ENCODE measurements around the gene SLX4IP. TPM values are rescaled to one million over a fixed set of nuclear protein-coding genes. Genes with fewer than 3 reads are reported as not detected.
A peak's percentile ranks its signal among the peaks of the same experiment; 100 is the strongest.

Gene SLX4IP
- total and polyA plus RNA-seq, 2 of the 13 experiments (the other 11 are each of a cell fraction or from before 2014, with no cell fraction given) = 3.6 to 7.3 TPM

DNA sequence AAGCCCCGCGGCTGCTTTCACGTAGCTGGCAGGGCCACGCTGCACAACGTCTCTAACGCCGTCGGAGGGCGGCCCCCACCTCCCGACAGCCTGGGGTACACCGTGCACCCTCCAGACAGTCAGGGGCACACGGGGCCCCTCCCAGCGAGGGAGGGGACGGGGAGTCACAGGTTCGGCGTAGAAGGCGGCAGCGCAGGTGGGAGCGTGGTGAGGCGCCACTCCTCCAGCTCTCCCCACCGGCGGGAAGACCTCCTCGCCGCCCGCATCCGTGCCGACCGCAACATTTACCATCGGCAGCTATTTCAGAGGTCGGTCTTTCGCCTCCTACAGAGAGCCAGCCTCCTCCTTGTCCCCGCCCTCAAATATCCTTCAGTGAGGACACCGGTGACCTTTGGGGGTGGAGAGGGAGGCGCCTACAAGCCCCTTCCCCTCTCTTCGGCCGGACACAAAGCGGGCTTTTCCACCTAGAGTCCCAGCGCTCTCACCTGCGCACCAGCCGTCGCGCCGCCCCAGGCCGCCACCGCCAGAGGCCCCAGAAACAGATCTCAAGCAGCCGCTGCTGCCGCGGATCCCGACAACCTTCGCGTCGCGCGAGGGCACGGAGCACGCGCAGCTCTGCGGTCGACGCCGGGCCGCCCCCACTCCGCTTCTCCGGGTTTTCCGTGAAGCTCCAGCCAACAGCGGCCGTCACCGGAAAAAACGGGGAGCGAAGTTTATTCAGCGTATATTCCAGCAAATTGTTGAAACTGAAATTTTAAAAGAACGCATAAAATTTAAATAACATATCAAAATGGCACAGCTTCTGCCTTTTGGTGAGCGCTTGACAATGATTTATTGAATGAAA is 1.3 kb upstream of the SLX4IP start, which contains the start of gene MKKS (continued):
- TF ChIP-seq MBNL3 (CRISPR knock-in tag; conservative IDR thresholded peaks at IDR 0.05) (0 out of 2 replicates have a peak, but pooled peaks have one; percentile 82), ZNF790 (CRISPR knock-in tag; IDR thresholded peaks at IDR 0.05; ENCODE audit: borderline replicate concordance) (peak; percentile 94; the same call in 1 of the 2 replicates), ZNF781 (CRISPR knock-in tag; IDR thresholded peaks at IDR 0.05; ENCODE audit: borderline replicate concordance, not compliant biosample characterization) (peak; percentile 87), ZNF816 (CRISPR knock-in tag; IDR thresholded peaks at IDR 0.05; ENCODE audit: borderline replicate concordance) (no peak), RFX1 (IDR thresholded peaks at IDR 0.05) (no peak), ZFP1 (CRISPR knock-in tag; IDR thresholded peaks at IDR 0.05) (no peak; the same call in 1 of the 2 replicates), PHF8 (CRISPR knock-in tag; IDR thresholded peaks at IDR 0.05) (peak; percentile 95), SALL1 (CRISPR knock-in tag; IDR thresholded peaks at IDR 0.05) (peak; percentile 79), NCOA5 (CRISPR knock-in tag; IDR thresholded peaks at IDR 0.05) (no peak), ZNF460 (CRISPR knock-in tag; IDR thresholded peaks at IDR 0.05; ENCODE audit: borderline replicate concordance) (no peak; the same call in 1 of the 2 replicates), ZNF44 (CRISPR knock-in tag; IDR thresholded peaks at IDR 0.05) (no peak; the same call in 1 of the 2 replicates), MXD4 (CRISPR knock-in tag; IDR thresholded peaks at IDR 0.05) (peak; percentile 59; the same call in 1 of the 2 replicates), RCOR2 (CRISPR knock-in tag; IDR thresholded peaks at IDR 0.05) (no peak), ZBTB1 (CRISPR knock-in tag; IDR thresholded peaks at IDR 0.05; ENCODE audit: borderline replicate concordance) (no peak), GTF3A (CRISPR knock-in tag; conservative IDR thresholded peaks at IDR 0.05) (0 out of 2 replicates have a peak, but pooled peaks have one; percentile 31), ZBTB20 (CRISPR knock-in tag; IDR thresholded peaks at IDR 0.05; ENCODE audit: borderline replicate concordance, low read depth) (peak; percentile 80), NR2F6 (IDR thresholded peaks at IDR 0.05) (peak; percentile 70; the same call in 1 of the 2 replicates), NR2F6 (CRISPR knock-in tag; IDR thresholded peaks at IDR 0.05) (peak; percentile 79), TAF15 (IDR thresholded peaks at IDR 0.05; ENCODE audit: low read depth, low read length, poor library complexity, severe bottlenecking) (peak; percentile 48)
- TF ChIP-seq, protein P1, sequence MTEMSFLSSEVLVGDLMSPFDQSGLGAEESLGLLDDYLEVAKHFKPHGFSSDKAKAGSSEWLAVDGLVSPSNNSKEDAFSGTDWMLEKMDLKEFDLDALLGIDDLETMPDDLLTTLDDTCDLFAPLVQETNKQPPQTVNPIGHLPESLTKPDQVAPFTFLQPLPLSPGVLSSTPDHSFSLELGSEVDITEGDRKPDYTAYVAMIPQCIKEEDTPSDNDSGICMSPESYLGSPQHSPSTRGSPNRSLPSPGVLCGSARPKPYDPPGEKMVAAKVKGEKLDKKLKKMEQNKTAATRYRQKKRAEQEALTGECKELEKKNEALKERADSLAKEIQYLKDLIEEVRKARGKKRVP (CRISPR knock-in tag; IDR thresholded peaks at IDR 0.05) = peak in 1 of 2 experiments; percentile 73; a peak in 1 of 4 replicates
- TF ChIP-seq, protein P2, sequence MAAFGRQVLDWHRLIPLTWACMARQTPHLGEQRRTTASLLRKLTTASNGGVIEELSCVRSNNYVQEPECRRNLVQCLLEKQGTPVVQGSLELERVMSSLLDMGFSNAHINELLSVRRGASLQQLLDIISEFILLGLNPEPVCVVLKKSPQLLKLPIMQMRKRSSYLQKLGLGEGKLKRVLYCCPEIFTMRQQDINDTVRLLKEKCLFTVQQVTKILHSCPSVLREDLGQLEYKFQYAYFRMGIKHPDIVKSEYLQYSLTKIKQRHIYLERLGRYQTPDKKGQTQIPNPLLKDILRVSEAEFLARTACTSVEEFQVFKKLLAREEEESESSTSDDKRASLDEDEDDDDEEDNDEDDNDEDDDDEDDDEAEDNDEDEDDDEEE (CRISPR knock-in tag; IDR thresholded peaks at IDR 0.05) = peak; percentile 95
- TF ChIP-seq, protein P3, sequence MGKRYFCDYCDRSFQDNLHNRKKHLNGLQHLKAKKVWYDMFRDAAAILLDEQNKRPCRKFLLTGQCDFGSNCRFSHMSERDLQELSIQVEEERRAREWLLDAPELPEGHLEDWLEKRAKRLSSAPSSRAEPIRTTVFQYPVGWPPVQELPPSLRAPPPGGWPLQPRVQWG (CRISPR knock-in tag; IDR thresholded peaks at IDR 0.05; ENCODE audit: borderline replicate concordance, low read depth) = no peak
- TF ChIP-seq, protein P4, sequence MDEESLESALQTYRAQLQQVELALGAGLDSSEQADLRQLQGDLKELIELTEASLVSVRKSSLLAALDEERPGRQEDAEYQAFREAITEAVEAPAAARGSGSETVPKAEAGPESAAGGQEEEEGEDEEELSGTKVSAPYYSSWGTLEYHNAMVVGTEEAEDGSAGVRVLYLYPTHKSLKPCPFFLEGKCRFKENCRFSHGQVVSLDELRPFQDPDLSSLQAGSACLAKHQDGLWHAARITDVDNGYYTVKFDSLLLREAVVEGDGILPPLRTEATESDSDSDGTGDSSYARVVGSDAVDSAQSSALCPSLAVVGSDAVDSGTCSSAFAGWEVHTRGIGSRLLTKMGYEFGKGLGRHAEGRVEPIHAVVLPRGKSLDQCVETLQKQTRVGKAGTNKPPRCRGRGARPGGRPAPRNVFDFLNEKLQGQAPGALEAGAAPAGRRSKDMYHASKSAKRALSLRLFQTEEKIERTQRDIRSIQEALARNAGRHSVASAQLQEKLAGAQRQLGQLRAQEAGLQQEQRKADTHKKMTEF (CRISPR knock-in tag; IDR thresholded peaks at IDR 0.05) = peak; percentile 98
- TF ChIP-seq, protein P5, sequence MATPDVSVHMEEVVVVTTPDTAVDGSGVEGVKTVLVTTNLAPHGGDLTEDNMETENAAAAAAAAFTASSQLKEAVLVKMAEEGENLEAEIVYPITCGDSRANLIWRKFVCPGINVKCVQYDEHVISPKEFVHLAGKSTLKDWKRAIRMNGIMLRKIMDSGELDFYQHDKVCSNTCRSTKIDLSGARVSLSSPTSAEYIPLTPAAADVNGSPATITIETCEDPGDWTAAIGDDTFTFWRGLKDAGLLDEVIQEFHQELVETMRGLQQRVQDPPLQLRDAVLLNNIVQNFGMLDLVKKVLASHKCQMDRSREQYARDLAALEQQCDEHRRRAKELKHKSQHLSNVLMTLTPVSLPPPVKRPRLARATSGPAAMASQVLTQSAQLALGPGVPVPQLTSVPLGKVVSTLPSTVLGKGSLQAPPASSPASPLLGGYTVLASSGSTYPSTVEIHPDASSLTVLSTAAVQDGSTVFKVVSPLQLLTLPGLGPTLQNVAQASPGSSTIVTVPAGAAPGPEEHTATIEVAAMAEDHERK (CRISPR knock-in tag; IDR thresholded peaks at IDR 0.05; ENCODE audit: low read depth) = peak; percentile 18; the same call in 1 of the 2 replicates
